ENCODE data around the gene DNMT3A.

DNA sequence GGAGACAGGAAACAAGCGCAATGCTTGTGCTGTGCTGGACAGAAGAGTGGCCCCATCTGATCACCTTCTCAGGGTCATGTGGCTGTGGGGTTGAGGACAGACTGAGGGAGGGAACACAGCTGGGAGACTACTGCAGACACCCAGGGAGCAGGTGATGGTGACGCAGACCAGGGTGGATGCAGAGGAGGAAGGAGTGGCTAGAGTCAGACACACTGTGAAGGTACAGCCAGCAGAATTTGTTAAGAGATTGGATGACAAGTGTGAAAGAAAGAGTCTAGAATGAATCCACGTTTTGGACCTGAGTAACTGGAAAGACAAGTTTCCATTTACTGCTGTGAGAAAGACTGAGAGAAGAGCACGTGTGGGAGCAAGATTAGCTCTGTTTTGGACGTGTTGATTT lies 157.5 kb downstream of the DNMT3A start:
- TF ChIP-seq, protein P1, sequence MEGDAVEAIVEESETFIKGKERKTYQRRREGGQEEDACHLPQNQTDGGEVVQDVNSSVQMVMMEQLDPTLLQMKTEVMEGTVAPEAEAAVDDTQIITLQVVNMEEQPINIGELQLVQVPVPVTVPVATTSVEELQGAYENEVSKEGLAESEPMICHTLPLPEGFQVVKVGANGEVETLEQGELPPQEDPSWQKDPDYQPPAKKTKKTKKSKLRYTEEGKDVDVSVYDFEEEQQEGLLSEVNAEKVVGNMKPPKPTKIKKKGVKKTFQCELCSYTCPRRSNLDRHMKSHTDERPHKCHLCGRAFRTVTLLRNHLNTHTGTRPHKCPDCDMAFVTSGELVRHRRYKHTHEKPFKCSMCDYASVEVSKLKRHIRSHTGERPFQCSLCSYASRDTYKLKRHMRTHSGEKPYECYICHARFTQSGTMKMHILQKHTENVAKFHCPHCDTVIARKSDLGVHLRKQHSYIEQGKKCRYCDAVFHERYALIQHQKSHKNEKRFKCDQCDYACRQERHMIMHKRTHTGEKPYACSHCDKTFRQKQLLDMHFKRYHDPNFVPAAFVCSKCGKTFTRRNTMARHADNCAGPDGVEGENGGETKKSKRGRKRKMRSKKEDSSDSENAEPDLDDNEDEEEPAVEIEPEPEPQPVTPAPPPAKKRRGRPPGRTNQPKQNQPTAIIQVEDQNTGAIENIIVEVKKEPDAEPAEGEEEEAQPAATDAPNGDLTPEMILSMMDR (IDR thresholded peaks at IDR 0.05): no peak
- TF ChIP-seq POLR2AphosphoS5 (IDR thresholded peaks at IDR 0.05): no peak
- no peak for TF ChIP-seq POLR2A (IDR thresholded peaks at IDR 0.05)
- no peak for TF ChIP-seq EP300 (IDR thresholded peaks at IDR 0.05)

Data from stomach (tissue), 4 donors.